ENCODE measurements around the gene PKNOX1.

DNA sequence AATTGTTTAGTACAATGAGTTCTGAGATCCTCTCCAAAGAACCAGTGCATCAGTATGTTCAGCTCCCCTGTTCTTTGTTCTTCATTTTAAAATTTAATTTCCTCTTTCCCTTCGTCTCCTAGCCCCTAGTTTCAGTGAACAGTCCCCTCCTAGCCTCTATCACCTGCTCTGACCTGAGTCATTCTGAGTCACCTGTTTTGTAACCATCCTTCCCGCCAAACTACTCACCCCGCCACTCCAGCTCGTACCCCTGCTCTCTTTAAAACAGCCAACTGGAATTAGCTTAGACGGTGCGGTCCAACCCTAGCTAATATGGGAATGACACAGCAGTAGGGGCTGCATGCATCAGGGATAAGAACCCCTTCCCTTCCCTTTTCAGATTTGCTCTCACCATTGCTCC lies 32.1 kb upstream of the PKNOX1 start:
- TF ChIP-seq, protein P1, sequence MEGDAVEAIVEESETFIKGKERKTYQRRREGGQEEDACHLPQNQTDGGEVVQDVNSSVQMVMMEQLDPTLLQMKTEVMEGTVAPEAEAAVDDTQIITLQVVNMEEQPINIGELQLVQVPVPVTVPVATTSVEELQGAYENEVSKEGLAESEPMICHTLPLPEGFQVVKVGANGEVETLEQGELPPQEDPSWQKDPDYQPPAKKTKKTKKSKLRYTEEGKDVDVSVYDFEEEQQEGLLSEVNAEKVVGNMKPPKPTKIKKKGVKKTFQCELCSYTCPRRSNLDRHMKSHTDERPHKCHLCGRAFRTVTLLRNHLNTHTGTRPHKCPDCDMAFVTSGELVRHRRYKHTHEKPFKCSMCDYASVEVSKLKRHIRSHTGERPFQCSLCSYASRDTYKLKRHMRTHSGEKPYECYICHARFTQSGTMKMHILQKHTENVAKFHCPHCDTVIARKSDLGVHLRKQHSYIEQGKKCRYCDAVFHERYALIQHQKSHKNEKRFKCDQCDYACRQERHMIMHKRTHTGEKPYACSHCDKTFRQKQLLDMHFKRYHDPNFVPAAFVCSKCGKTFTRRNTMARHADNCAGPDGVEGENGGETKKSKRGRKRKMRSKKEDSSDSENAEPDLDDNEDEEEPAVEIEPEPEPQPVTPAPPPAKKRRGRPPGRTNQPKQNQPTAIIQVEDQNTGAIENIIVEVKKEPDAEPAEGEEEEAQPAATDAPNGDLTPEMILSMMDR (IDR thresholded peaks at IDR 0.05), result no peak
- TF ChIP-seq EP300 (IDR thresholded peaks at IDR 0.05) (no peak), POLR2AphosphoS5 (IDR thresholded peaks at IDR 0.05) (no peak)
